AG20443 (cell line): ENCODE data around the gene ATG4B.

Experiments
- DNase-seq: peaks from one replicate; pipeline ENCODE4 v3.0.0; 2012; ENCODE audit warnings: low spot score, mixed read lengths

Gene ATG4B

GRCh38 chr2:241666627-241667400, 29.3 kb downstream of the ATG4B start:
- no peak for DNase-seq

GRCh38 chr2:241668354-241668753, 30.9 kb downstream of the ATG4B start:
- DNase-seq = no peak

DNA sequence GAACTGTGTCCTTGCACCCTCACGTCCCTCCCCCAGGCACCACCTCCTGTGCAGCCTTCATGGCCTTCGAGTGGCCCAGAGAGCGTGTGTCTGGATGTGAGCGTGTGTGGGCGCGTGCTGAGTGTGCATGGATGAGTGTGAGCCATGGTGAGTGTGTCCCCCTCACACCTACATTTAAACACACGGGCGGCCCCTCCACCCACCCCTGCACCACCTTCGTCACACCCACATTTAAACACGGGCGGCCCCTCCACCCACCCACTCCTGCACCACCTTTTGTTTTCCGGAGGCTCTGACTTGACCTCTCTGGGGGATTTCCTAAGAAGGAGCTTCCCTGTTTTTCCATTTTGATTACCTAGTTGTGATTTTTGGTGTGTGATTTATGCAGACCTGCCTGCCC, 31.3 kb downstream of the ATG4B start:
- no peak for DNase-seq

- no peak for DNase-seq
Observed at GRCh38 chr2:241670333-241671110, 33.0 kb downstream of the ATG4B start.

DNA sequence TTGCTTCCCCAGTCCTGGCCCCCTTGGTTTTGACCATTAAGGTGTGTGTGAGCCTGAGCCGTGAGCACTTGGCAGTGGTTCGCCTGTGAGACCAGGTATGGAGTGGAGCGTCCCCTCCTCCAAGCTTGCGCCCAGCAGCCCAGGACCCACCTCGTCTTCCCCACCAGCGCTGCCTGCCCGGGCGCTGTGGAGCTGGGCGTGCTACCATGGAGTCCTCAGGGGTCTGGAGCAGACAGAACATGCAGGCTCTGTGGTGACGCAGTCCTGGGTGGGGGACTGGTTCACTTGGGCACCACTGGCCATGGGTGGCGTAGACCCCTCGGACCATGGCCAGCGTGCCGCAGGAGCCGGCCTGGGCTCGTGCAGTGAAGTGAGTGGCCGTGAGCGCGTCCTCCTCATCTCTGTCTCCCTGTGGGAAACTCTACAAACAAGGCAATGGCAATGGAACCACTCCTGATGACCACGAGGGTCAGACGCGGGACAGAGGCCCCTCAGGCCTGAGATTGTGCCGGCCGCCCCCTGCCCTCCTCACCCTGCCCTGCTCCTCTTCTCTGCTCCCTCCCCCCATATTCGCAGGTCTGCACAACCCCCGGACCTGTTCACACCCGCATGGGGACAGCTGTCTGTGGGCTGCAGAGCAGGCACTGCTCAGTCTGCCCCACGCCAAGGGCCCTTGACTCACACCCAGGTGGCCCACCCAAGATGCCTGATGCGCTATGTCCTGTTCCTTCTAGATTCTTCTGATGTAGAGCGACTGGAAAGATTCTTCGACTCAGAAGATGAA, 34.2 kb downstream of the ATG4B start:
- DNase-seq = no peak

GRCh38 chr2:241672243-241673188, 35.0 kb downstream of the ATG4B start:
- DNase-seq = no peak

DNA sequence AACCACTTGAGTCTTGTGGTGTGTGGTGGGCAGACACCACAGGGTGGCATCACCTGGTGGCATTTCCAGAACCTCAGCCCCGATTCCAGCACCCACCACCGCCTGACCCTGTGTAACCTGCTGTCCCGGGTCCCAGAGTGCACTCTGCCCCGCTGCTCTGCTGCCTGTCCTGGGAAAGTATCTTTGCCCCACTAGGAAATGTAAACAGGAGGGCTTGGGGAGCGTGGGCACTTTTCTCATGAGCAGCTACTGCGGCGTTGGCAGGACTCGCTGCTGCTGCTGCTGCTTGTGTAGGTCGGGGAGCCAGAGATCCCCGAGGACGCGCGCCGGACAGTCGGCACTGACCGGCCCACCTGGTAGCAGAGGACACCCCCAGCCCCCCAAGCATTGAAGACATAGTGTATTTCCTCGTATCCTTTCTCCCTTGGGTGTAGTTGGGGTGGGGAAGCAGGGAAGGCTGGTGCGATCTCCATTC, 35.7 kb downstream of the ATG4B start:
- no peak for DNase-seq

- DNase-seq = no peak
Observed at GRCh38 chr2:241673797-241674725, 36.6 kb downstream of the ATG4B start.

GRCh38 chr2:241675885-241676284, 38.4 kb downstream of the ATG4B start:
- no peak for DNase-seq

- no peak for DNase-seq
Observed at GRCh38 chr2:241676665-241677064, 39.2 kb downstream of the ATG4B start.

DNA sequence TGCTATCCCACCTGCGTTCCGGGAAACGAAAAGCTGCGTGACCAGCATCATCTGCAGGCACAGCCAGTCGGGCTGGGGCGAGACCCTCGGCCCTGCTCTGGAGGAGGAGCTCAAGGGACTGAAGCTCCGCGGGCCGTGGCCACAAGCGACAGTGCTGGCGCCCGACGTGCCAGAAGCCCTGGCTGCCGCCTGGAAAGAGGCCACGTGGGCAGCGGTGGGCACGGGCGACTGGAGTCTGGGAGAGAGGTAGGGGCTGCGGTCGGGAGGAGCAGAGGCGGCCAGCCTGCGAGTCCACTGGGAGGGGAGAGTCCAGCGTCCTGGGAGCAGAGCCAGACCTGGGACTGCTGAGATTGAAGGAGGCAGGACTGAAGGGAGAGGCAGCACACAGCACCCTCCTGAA, 39.9 kb downstream of the ATG4B start:
- DNase-seq = no peak

DNA sequence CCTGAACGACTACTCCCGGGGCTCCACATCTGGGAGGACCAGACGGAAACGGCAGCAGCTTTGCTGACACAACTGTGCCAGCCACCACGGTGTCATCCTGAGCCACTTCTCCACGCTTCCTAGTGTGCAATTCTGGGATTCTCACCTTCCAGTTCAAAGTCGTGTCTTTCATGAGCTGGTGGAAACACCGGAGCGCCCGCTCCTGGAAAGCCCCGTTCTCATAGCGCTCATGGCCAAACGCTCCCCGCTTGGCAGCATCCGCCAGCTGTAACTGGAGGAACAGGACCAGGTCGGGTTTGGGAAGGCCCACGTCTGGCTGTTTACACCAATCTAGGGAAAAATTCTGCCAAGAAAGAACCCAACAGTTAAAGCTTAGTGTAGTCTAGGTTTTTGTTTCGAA, 40.8 kb downstream of the ATG4B start:
- DNase-seq = no peak

- no peak for DNase-seq
Observed at GRCh38 chr2:241678784-241679540, 41.5 kb downstream of the ATG4B start.

GRCh38 chr2:241680044-241680443, 42.6 kb downstream of the ATG4B start:
- DNase-seq = no peak

DNA sequence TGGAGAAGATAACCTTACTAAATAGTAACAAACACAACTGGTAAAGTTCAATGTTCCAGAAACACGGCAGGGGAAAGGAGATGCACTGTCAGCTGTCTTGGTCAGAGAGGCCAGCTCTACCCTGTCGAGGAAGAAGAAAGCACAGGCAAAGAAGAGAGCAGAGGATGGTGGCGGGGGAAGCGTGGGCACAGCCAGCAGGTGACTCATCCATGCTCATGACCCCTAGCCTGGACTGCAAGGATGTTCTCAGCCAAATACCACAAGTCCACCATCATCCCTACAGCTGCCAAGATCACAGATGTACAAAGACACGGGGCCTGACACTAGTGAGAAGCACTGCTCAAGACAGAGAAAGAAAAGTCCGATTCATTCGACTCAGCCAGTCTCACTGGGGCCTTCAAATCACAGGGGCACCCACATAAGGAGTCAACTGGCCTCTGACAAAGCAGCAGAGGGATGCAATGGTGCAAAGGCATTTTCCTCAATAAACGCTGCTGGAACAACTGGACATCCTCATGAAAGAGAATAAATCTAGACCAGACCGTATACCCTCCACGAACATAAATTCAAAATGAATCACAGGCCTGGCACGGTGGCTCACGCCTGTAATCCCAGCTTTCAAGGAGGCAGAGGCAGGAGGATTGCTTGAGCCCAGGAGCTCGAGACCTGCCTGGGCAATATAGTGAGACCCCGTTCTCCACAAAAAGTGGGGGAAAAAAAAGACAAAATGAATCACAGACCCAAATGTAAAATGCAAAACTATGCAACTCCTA, 43.5 kb downstream of the ATG4B start:
- peak; percentile 96 for DNase-seq

- DNase-seq = no peak
Observed at GRCh38 chr2:241686324-241686649, 48.8 kb downstream of the ATG4B start.

DNA sequence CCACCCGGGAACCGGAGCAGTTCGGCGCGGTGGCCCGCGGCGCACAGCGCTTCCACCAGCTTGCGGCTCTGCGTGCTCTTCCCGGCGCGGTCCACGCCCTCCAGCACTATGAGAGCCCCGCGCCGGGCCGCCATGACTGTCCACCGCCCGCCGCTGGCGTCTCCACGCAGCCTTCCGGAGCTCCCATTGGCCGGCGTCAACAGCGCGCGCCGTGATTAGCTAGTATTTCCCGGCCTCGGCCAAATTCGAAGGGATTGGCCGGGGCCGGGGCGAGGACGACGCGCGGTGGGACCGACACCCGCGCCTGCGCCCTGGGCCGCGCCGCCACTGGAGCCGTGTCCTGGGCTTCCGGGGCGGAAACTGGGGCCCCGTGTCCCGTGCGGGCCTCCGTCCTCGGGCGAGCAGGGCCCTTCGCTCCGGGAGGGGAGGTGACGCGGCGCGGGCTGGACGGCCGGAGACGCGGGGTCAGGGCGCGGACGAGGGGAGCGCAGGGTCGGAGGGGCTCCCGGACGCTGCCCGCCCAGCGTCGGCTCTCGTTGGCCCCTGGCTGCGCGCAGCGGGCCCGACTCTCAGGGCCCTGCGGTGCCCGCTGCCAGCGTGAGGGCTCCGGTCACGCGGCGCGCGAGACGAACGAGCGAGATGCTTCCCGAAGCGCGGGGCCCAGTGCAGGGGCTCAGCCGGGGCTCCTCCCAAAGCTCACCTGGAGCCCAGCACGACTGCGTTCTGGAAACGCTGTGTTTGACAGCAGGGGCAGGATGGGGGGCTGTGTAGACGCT, 49.3 kb downstream of the ATG4B start, which contains the start of gene DTYMK:
Gene DTYMK, minus strand, starts transcription at position 166 of the 776 bp plus-strand sequence. Its CDS starts 32 bp downstream, at position 134.
- peak; percentile 99 for DNase-seq

DNA sequence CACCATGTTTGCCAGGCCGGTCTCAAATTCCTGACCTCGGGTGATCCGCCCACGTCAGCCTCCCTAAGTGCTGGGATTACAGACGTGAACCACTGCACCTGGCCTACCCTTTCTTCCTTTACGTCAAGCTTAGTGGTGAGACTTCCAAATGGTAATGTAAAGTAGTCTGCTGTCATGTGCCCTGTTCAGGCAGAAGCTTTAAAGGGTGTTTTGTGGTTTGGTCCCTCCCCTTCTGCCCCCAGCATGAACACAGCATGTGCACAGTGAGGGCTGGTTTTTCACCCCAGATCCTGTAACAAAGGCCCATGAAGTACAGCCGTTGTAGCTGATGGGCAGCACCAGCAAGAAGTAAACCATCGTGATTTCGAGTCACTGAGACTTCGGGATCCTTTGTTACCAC, 51.8 kb downstream of the ATG4B start:
- DNase-seq = no peak
